GM10266 (cell line): ENCODE data around the gene NABP2.
A peak's percentile ranks its signal among the peaks of the same experiment; 100 is the strongest.
"Not testable (repeated sequence)": the region's sequence is repeated elsewhere in the genome, so short reads cannot be mapped to it uniquely, and the experiment has no call there.

Experiments
- DNase-seq: peaks from one replicate; pipeline ENCODE4 v3.0.0; 2012; ENCODE audit errors: extremely low spot score
- CTCF ChIP-seq: IDR thresholded peaks from 2 replicates; pipeline ENCODE4 v1.5.1; 2012; ENCODE audit warnings: mild to moderate bottlenecking, low read depth; ENCODE audit not compliant: control insufficient read depth, insufficient read depth; ENCODE audit errors: missing control alignments

Gene NABP2

GRCh38 chr12:56262955-56263354 lies 38.8 kb downstream of the NABP2 start:
- TF ChIP-seq CTCF: peak; percentile 10
- not testable (repeated sequence) for DNase-seq

- DNase-seq: not testable (repeated sequence)
These were observed 42.0 kb downstream of the NABP2 start for GRCh38 chr12:56266068-56266692.

GRCh38 chr12:56266693-56267442 lies 42.7 kb downstream of the NABP2 start, which contains the start of gene COQ10A:
Gene COQ10A, plus strand, starts transcription at chr12:56266942. Its CDS starts 177 bp downstream, at chr12:56267119.
- peak; percentile 93 for DNase-seq

GRCh38 chr12:56267443-56268071 lies 43.4 kb downstream of the NABP2 start:
- DNase-seq: no peak
- no peak for TF ChIP-seq CTCF

More at GRCh38 chr12:56266693-56267442, 42.7 kb downstream of the NABP2 start, which contains the start of gene COQ10A:
- peak; percentile 47 for TF ChIP-seq CTCF

GRCh38 chr12:56271031-56271430 lies 46.9 kb downstream of the NABP2 start:
- DNase-seq: no peak
- TF ChIP-seq CTCF: peak; percentile 60

- not testable (repeated sequence) for DNase-seq
These were observed 48.3 kb downstream of the NABP2 start for GRCh38 chr12:56272468-56272867.

GRCh38 chr12:56274299-56274698 lies 50.2 kb downstream of the NABP2 start:
- DNase-seq: no peak
- no peak for TF ChIP-seq CTCF

- no peak for DNase-seq
- no peak for TF ChIP-seq CTCF
These were observed 54.8 kb downstream of the NABP2 start for GRCh38 chr12:56278905-56279304.
